ENCODE measurements around the gene USP54. TPM values are rescaled to one million over a fixed set of nuclear protein-coding genes. Genes with fewer than 3 reads are reported as not detected.
"Not testable (repeated sequence)": the region's sequence is repeated elsewhere in the genome, so short reads cannot be mapped to it uniquely, and the experiment has no call there.

Gene USP54
- total and polyA plus RNA-seq, 4 donors: 1.3 to 10.4 (median 6.3) TPM

DNA sequence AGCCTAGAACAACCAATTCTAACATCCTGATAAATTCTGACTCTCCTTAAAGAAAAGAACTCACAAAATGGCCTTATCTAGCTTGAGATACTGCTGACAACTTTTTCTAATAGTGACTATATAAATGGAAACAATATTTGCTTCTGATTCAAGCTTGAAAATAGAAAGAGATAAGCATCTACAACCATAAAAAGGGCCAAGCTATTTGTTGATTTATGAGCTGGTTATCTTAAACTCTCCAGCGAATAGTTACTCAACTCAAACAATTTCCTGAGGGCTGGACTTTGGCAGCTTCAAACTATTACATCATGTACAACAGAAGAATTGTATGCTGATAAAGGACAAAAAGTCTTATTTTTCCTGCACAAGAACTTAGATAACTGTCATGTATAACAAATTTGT lies 4.6 kb downstream of the USP54 start (continued):
- TF ChIP-seq, protein P1, sequence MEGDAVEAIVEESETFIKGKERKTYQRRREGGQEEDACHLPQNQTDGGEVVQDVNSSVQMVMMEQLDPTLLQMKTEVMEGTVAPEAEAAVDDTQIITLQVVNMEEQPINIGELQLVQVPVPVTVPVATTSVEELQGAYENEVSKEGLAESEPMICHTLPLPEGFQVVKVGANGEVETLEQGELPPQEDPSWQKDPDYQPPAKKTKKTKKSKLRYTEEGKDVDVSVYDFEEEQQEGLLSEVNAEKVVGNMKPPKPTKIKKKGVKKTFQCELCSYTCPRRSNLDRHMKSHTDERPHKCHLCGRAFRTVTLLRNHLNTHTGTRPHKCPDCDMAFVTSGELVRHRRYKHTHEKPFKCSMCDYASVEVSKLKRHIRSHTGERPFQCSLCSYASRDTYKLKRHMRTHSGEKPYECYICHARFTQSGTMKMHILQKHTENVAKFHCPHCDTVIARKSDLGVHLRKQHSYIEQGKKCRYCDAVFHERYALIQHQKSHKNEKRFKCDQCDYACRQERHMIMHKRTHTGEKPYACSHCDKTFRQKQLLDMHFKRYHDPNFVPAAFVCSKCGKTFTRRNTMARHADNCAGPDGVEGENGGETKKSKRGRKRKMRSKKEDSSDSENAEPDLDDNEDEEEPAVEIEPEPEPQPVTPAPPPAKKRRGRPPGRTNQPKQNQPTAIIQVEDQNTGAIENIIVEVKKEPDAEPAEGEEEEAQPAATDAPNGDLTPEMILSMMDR (IDR thresholded peaks at IDR 0.05; ENCODE audit: low read depth, low read length, missing input control): no peak

DNA sequence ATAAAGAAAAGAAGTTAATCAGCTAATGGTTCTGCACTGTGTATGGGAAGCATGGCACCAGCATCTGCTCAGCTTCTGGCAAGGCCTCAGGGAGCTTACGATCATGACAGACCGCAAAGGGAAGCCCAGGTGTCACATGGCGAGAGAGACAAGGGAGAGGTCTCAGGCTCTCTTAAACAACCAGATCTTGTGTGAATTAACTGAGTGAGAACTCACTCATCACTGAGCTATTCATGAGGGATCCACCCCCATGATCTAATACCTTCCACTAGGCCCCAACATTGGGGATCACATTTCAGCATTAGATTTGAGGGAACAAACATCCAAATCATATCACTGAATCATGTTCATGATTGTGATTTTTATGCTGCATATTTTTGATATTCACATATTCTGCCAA lies 5.8 kb downstream of the USP54 start:
- 97% methylated on average over 3 of the region's 3 CpGs for WGBS
- H3K27ac ChIP-seq (ENCODE audit: low read depth in 1 of 2, low read length in 2 of 2): no peak overlapping the region
- no peak for TF ChIP-seq NR2F2 (IDR thresholded peaks at IDR 0.05)
- no peak overlapping the region for H3K9ac ChIP-seq (ENCODE audit: low read depth in 1 of 2, low read length in 2 of 2)
- no peak for DNase-seq (ENCODE audit: low spot score)
- no peaks in the 10 kb centered on the region for H3K27me3 ChIP-seq (ENCODE audit: control insufficient read depth in 4 of 4, insufficient read depth in 4 of 4, low read length in 3 of 4)
- H3K4me3 ChIP-seq (ENCODE audit: low read depth in 1 of 3, low read length in 3 of 3): no peak overlapping the region
- H3K4me1 ChIP-seq (ENCODE audit: control insufficient read depth in 4 of 4, insufficient read depth in 4 of 4, low read length in 3 of 4): peaks cover 8 to 22% (median 18%) of the 10 kb centered on the region in 4 donors
- H3K36me3 ChIP-seq (ENCODE audit: control insufficient read depth in 4 of 4, insufficient read depth in 3 of 4, low read depth in 1 of 4, low read length in 3 of 4): no peaks in the 10 kb centered on the region
- peaks cover 0 to 2% (median 0%) of the 10 kb centered on the region in 4 donors for H3K9me3 ChIP-seq (ENCODE audit: control insufficient read depth in 4 of 4, low read length in 3 of 4)

DNA sequence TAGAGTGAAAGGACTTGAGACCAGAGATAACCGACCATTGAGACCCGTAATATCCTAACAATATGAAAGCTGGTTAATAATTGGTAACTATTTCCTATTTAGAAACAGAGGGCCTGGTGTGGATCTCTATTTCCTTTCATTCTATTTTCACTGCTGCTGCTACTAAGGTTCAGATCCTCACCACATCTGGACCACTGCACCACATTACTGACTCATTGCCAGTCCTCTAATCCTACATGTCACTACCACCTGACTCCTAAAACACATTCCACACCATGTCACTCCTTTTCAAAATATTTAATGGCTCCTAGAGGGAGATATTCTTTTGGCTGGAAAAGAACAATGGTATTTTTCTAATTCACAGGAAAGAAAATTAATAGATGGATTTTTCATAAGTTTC lies 6.4 kb downstream of the USP54 start:
- TF ChIP-seq GABPA (IDR thresholded peaks at IDR 0.05 in 1 of 2, conservative IDR thresholded peaks at IDR 0.05 in 1 of 2) (no peak), EGR1 (IDR thresholded peaks at IDR 0.05; ENCODE audit: low read depth in 2 of 2) (no peak), YY1 (IDR thresholded peaks at IDR 0.05) (no peak), TAF1 (conservative IDR thresholded peaks at IDR 0.05) (no peak), NR2F2 (IDR thresholded peaks at IDR 0.05) (no peak), FOXA2 (IDR thresholded peaks at IDR 0.05) (no peak), SP1 (IDR thresholded peaks at IDR 0.05) (no peak), RXRA (IDR thresholded peaks at IDR 0.05) (no peak), JUND (IDR thresholded peaks at IDR 0.05) (no peak), RAD21 (IDR thresholded peaks at IDR 0.05) (no peak)
- TF ChIP-seq, protein P2, sequence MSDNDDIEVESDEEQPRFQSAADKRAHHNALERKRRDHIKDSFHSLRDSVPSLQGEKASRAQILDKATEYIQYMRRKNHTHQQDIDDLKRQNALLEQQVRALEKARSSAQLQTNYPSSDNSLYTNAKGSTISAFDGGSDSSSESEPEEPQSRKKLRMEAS (IDR thresholded peaks at IDR 0.05): no peak
- TF ChIP-seq, protein P3, sequence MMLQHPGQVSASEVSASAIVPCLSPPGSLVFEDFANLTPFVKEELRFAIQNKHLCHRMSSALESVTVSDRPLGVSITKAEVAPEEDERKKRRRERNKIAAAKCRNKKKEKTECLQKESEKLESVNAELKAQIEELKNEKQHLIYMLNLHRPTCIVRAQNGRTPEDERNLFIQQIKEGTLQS (IDR thresholded peaks at IDR 0.05): no peak
- no peaks in the 10 kb centered on the region for H3K36me3 ChIP-seq (ENCODE audit: control insufficient read depth in 4 of 4, insufficient read depth in 3 of 4, low read depth in 1 of 4, low read length in 3 of 4)
- peaks cover 0 to 2% (median 0%) of the 10 kb centered on the region in 4 donors for H3K9me3 ChIP-seq (ENCODE audit: control insufficient read depth in 4 of 4, low read length in 3 of 4)
- WGBS: 95% methylated on average over 2 of the region's 2 CpGs
- no peak overlapping the region for H3K4me3 ChIP-seq (ENCODE audit: low read depth in 1 of 3, low read length in 3 of 3)
- H3K9ac ChIP-seq (ENCODE audit: low read depth in 1 of 2, low read length in 2 of 2): no peak overlapping the region
- DNase-seq (ENCODE audit: low spot score): no peak
- no peak overlapping the region for H3K27ac ChIP-seq (ENCODE audit: low read depth in 1 of 2, low read length in 2 of 2)
- peaks cover 8 to 22% (median 18%) of the 10 kb centered on the region in 4 donors for H3K4me1 ChIP-seq (ENCODE audit: control insufficient read depth in 4 of 4, insufficient read depth in 4 of 4, low read length in 3 of 4)
- H3K27me3 ChIP-seq (ENCODE audit: control insufficient read depth in 4 of 4, insufficient read depth in 4 of 4, low read length in 3 of 4): no peaks in the 10 kb centered on the region

DNA sequence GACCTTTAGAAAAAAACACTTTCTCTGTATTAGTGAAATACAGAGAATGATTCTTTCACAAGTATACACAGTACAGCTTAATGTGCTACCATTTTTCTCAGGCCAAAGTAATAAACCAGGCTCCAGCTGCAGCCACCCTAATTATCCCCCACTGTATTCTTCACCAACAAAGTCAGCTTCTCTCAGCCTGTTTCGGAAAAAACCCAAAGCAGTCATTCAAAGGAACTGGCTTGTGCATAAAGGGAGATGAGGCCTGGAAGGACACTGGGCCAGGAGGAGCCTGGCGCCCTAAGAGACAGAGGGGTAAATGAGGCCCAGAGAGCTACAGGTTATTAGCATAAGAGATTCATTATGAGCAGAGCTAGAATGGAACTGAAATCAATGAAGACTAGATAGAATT lies 9.2 kb downstream of the USP54 start:
- peaks cover 6 to 16% (median 15%) of the 10 kb centered on the region in 4 donors for H3K4me1 ChIP-seq (ENCODE audit: control insufficient read depth in 4 of 4, insufficient read depth in 4 of 4, low read length in 3 of 4)
- H3K9me3 ChIP-seq (ENCODE audit: control insufficient read depth in 4 of 4, low read length in 3 of 4): peaks cover 0 to 2% (median 0%) of the 10 kb centered on the region in 4 donors
- TF ChIP-seq HNF4A (conservative IDR thresholded peaks at IDR 0.05) (no peak), EGR1 (IDR thresholded peaks at IDR 0.05; ENCODE audit: low read depth in 2 of 2) (no peak), JUND (IDR thresholded peaks at IDR 0.05) (no peak), FOXA2 (IDR thresholded peaks at IDR 0.05) (no peak), YY1 (IDR thresholded peaks at IDR 0.05) (no peak), NR2F2 (IDR thresholded peaks at IDR 0.05) (no peak), HNF4G (IDR thresholded peaks at IDR 0.05) (no peak), FOXA1 (IDR thresholded peaks at IDR 0.05) (no peak), GABPA (IDR thresholded peaks at IDR 0.05 in 1 of 2, conservative IDR thresholded peaks at IDR 0.05 in 1 of 2) (no peak)
- TF ChIP-seq, protein P4, sequence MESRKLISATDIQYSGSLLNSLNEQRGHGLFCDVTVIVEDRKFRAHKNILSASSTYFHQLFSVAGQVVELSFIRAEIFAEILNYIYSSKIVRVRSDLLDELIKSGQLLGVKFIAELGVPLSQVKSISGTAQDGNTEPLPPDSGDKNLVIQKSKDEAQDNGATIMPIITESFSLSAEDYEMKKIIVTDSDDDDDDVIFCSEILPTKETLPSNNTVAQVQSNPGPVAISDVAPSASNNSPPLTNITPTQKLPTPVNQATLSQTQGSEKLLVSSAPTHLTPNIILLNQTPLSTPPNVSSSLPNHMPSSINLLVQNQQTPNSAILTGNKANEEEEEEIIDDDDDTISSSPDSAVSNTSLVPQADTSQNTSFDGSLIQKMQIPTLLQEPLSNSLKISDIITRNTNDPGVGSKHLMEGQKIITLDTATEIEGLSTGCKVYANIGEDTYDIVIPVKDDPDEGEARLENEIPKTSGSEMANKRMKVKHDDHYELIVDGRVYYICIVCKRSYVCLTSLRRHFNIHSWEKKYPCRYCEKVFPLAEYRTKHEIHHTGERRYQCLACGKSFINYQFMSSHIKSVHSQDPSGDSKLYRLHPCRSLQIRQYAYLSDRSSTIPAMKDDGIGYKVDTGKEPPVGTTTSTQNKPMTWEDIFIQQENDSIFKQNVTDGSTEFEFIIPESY (IDR thresholded peaks at IDR 0.05): no peak
- TF ChIP-seq, protein P3 (IDR thresholded peaks at IDR 0.05): no peak
- TF ChIP-seq, protein P2 (IDR thresholded peaks at IDR 0.05): no peak
- no peak overlapping the region for H3K27ac ChIP-seq (ENCODE audit: low read depth in 1 of 2, low read length in 2 of 2)
- no peak for DNase-seq (ENCODE audit: low spot score)
- H3K4me3 ChIP-seq (ENCODE audit: low read depth in 1 of 3, low read length in 3 of 3): no peak overlapping the region
- H3K27me3 ChIP-seq (ENCODE audit: control insufficient read depth in 4 of 4, insufficient read depth in 4 of 4, low read length in 3 of 4): no peaks in the 10 kb centered on the region
- no peak overlapping the region for H3K9ac ChIP-seq (ENCODE audit: low read depth in 1 of 2, low read length in 2 of 2)
- H3K36me3 ChIP-seq (ENCODE audit: control insufficient read depth in 4 of 4, insufficient read depth in 3 of 4, low read depth in 1 of 4, low read length in 3 of 4): no peaks in the 10 kb centered on the region
- 96% methylated on average over 2 of the region's 2 CpGs for WGBS

DNA sequence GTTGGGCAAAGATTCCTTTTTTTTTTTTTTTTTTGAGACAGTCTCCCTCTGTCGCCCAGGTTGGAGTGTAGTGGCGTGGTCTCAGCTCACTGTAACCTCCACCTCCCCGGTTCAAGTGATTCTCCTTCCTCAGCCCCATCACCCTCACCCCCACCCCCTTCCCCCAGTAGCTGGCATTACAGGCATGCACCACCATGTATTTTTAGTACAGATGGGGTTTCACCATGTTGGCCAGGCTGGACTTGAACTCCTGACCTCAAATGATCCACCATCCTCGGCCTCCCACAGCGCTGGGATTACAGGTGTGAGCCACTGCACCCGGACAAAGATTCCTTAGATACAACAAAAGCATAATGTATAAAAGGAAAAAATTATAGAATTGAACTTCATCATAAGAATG lies 12.2 kb downstream of the USP54 start:
- DNase-seq (ENCODE audit: low spot score); H3K9ac ChIP-seq (ENCODE audit: low read depth in 1 of 2, low read length in 2 of 2); H3K4me3 ChIP-seq (ENCODE audit: low read depth in 1 of 3, low read length in 3 of 3); H3K27me3 ChIP-seq (ENCODE audit: control insufficient read depth in 4 of 4, insufficient read depth in 4 of 4, low read length in 3 of 4); H3K9me3 ChIP-seq (ENCODE audit: control insufficient read depth in 4 of 4, low read length in 3 of 4); H3K27ac ChIP-seq (ENCODE audit: low read depth in 1 of 2, low read length in 2 of 2); H3K36me3 ChIP-seq (ENCODE audit: control insufficient read depth in 4 of 4, insufficient read depth in 3 of 4, low read depth in 1 of 4, low read length in 3 of 4): not testable (repeated sequence)
- WGBS: 98% methylated on average over 6 of the region's 6 CpGs
- peaks cover 10 to 24% (median 18%) of the 10 kb centered on the region in 4 donors for H3K4me1 ChIP-seq (ENCODE audit: control insufficient read depth in 4 of 4, insufficient read depth in 4 of 4, low read length in 3 of 4)

Measured in liver (tissue), 9 donors.